Stimulated activated CD8-positive, alpha-beta memory T cell treated with anti-CD3 and anti-CD28 coated beads, Interleukin-4, amount 100 ng/mL, for 24 hours (primary cell): ENCODE measurements around the gene CSTPP1.
"Not testable (repeated sequence)": the region's sequence is repeated elsewhere in the genome, so short reads cannot be mapped to it uniquely, and the experiment has no call there.

ENCODE experiments used
- DNase-seq: peaks from one replicate; pipeline ENCODE4 v3.0.0-alpha.2; 2020; ENCODE audit warnings: low read depth

Gene CSTPP1

GRCh38 chr11:47101406-47101805, 164.8 kb downstream of the CSTPP1 start:
- DNase-seq = no peak

GRCh38 chr11:47104261-47104950, 167.8 kb downstream of the CSTPP1 start:
- DNase-seq = no peak

- DNase-seq = no peak
Observed at GRCh38 chr11:47105541-47105940, 169.0 kb downstream of the CSTPP1 start.

DNA sequence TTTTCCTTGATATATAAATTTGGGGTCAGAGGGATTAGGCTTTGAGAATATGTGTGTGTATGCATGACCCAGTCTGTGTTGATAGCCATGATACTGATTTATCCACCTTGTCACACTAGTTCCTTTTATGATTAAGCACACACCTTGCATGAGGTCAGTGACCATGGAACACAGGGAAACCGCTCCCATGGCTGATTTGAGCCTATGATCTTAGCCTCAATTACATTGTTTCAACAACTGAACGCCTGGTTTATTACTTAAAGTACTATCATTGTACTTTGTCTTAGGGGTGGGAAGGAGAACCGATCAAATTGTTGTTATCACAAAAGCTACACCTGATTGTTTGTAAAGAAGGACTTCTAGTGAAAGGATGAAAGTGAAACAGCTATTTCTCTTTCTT, 169.4 kb downstream of the CSTPP1 start:
- DNase-seq = no peak

DNA sequence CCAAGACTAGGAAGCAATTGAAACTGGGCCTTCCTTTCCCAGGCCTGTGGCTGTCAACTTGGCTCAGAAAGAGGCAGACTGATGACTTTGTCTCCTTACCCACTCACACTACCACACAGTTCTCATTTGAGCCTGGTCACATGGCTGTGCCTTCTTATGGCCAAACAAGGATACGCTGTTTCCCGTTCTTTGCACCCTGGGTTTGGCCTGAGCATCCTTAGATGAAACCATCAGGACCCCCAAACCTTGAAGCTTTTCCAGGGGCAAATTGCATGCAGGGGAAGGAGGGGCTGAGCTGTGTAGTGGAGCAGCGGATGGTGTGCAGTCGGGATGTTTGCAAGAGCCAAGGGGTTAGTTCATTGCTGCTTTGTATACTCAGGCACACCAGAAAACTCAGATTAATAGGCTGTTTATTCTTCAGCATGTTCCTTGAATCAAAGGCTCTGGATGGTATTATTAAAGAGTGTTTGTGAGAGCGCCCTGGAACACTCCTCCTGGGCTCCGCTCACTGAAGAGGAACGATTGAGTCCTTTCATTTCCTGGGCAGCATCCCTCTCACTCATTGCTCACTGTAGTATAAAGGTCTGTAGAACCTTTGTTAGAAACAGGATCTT, 170.3 kb downstream of the CSTPP1 start:
- DNase-seq = no peak

DNA sequence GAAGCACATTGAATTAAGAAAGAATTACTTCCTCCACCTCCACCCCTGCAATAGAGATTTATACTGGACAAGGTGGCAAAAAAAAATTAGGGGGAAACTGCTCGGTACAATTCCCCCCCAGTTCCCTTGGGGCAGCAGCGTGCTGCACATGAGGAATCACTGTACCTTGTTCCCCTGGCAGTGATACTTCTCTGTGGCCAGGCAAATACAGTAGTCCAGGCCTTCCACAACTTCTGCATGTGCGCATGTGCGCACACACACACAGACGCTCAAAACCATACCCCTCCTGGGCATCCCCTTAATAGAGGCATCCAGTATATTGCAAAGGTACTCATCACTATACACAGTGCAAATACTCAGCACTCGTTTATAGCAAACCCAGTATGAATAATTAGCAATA, 171.2 kb downstream of the CSTPP1 start:
- no peak for DNase-seq

DNA sequence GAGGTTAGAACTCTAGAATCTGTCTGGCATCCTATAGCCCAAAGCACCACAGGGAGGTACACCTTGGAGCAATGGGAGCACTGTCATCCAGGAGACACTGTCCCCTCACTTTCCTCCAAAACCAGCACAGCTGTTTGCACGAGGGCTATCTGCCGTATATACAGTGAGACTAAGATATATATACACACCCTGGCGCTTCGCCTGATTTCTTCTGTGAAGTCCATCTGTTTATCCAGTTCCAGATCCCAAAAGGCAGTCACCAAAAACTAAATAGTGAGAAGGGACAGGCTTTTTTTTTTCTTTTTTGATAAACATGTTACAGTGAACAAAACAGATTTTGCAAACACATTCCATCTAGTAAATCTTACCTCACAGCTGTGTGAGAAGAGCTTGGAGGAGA, 171.7 kb downstream of the CSTPP1 start:
- no peak for DNase-seq

GRCh38 chr11:47109051-47109726, 172.6 kb downstream of the CSTPP1 start:
- no peak for DNase-seq

GRCh38 chr11:47109727-47110246, 173.2 kb downstream of the CSTPP1 start:
- DNase-seq = no peak

- DNase-seq = no peak
Observed at GRCh38 chr11:47111318-47111804, 174.8 kb downstream of the CSTPP1 start.

GRCh38 chr11:47112941-47113340, 176.4 kb downstream of the CSTPP1 start:
- DNase-seq = not testable (repeated sequence)

DNA sequence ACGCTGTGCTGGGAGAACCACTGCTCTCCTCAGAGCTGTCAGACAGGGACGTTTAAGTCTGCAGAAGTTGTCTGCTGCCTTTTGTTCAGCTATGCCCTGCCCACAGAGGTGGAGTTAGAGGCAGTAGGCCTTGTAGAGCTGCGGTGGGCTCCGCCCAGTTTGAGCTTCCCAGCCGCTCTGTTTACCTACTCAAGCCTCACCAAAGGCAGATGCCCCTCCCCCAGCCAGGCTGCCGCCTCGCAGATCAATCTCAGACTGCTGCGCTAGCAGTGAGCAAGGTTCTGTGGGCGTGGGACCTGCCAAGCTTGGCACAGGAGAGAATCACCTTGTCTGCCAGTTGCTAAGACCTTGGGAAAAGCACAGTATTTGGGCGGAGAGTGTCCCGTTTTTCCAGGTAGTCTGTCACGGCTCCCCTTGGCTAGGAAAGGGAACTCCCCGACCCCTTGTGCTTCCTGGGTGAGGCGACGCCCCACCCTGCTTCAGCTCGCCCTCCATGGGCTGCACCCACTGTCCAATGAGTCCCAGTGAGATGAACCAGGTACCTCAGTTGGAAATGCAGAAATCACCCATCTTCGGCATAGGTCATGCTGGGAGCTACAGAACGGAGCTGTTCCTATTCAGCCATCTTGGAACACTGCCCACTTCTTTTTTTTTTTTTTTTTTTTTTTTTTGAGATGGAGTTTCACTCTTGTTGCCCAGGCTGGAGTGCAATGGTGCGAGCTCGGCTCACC, 182.6 kb downstream of the CSTPP1 start:
- DNase-seq = not testable (repeated sequence)

DNA sequence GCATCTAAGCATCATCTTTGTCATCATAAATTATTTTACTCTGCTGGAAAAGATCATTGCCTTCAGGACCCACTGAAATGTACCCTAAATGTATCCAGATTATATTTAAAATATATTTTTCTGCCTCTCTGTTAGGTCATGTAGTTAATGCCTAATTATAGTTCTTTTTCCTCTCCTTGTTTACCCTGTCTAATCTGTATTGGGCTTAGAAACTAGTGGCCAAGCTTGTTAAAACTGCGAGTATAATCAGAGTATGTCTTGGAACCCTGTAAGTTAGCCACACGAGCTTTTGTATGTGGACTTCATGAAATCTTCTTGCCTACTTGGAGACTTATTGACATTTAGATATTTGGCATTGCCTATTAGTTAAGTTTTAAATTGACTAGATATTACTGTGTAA, 184.5 kb downstream of the CSTPP1 start:
- DNase-seq = no peak

DNA sequence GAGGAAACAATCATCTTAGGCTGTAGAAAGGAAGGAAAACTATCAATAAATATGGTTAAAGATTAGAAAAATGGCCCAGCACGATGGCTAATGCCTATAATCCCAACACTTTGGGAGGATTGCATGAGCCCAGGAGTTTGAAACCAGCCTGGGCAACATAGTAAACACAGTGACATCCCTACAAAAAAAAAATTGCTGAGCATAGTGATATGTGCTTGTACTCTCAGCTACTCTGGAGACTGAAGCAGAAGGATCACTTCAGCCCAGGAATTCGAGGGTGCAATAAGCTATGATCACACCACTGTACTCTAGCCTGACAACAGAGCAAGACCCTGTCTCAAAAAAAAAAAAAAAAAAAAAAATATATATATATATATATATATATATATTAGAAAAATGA, 185.2 kb downstream of the CSTPP1 start:
- no peak for DNase-seq

- DNase-seq = no peak
Observed at GRCh38 chr11:47123094-47123493, 186.5 kb downstream of the CSTPP1 start.

DNA sequence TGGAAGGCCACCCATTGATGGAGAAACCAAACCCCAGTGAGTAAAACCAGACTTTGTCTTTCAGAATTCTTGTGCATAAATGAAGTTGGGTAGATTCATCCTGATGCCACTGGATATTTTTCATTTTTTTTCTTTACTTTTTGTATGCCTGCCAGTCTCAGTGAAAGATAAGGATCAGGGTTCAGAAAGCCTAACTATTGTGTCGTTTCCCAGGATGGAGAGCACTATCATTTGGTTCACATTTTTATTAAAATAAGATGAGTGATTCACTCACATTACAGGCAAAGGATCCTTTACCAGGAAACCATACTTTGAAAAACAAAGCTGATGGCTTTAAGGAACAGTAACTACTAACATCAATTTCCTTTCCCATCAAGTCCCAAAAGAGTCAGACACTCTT, 188.1 kb downstream of the CSTPP1 start:
- no peak for DNase-seq

DNA sequence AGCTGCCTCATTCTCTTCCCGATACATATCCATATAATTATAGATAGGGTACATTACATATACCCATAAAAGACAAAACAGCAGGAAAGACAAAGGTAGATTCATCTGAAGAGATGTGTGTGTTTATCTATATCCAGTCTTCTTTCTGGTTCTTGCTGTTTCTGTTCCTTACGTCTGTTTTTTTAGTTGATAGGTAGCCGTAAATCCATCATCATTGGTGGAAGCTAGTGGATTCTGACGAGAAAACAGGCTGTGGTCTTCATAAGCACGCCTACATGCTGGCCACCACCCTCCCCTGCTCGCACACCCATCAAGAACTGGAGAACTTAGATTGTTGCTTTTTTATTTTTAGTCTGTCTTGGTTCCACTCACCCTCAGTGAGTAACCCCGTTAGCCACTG, 188.5 kb downstream of the CSTPP1 start:
- DNase-seq = no peak

DNA sequence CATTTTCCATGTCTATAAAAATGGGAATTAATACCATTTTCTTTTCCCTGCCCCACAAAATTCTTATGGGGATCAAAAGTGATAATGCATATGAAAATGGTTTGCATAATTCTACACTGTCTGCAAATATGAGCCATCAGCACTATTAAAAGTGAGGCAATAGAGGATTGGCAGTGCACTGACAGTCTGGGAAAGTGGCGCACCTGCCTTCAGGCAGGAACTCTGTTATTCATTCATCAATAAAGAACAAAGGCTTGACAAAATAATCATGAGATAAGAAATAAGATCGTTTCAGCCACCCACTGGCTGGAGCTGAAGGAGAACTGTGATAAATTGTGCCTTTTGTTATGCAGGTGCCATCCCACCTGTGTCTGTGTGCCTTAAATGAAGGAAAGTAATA, 190.7 kb downstream of the CSTPP1 start:
- DNase-seq = no peak

DNA sequence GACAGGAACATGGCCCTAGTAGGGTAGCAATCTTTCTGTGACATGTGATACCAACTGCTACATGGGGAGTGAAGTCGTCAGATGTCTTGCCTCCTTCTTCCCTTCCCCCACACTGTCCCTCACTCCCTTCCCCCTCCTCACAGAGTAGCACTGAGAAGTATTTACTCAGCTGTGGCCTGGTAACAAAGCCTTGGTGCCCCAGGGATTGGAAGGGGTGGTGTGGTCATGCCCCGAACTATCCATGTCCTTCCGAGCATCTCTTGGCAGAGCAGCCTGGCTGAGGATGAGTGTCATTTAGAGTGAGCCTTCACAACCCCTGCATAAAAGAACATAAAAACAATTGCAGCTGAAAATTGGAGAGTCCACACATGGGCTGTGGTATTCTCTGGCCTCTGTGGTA, 194.0 kb downstream of the CSTPP1 start:
- DNase-seq = no peak

- DNase-seq = no peak
Observed at GRCh38 chr11:47131136-47131535, 194.6 kb downstream of the CSTPP1 start.

DNA sequence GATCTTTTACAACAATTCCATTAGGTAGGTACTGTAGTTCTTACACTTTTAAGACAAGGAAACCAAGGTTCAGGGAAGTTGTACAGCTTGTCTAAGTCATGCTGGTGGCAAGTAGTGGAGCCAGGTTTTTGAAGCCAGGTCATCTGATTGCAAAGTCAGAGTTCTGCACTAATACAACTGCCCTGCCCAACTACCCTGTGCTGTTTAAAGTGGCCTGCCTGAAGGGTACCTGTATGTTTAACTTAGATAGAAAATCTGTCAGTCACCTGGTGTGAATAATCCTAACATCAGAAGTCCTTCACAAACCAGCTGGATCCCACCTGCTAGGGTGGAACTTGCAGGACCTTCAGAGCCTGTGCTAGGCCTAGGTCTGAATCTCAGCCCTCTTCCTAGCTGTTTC, 195.9 kb downstream of the CSTPP1 start:
- no peak for DNase-seq

DNA sequence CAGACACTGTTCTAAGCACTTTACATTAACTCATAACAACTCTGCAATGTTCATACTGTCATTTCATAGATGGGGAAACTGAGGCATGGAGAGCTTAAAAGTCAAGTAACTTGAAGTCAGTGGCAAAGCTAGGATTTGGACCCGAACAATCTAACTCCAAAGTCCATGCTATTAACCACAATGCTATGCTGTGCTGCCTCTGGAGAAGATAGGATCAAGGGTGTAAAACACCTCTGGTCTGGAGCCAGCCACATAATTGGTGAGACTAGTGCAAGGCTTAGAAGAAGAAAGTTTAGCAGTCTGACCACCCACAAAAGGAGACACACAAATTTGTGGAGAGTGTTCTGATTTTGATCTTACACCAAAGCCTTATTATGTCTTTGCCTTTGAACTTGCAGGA, 196.4 kb downstream of the CSTPP1 start:
- DNase-seq = no peak
